Ascending aorta (tissue), 2 donors: Measurements from ENCODE around the gene PHKG1. TPM values are rescaled to one million over a fixed set of nuclear protein-coding genes. Genes with fewer than 3 reads are reported as not detected.
"Not testable (repeated sequence)": the region's sequence is repeated elsewhere in the genome, so short reads cannot be mapped to it uniquely, and the experiment has no call there.

Experiments
- DNase-seq, 2 donors: peaks; one replicate each; pipeline ENCODE4 v3.0.0-alpha.2; 2019; ENCODE audit warnings: low spot score in 2 of 2
- H3K27ac ChIP-seq, 2 donors: fragments of 200-600 bp; sonication (generic); one replicate each; pipeline ENCODE4 v1.5.1; 2016 to 2017; ENCODE audit warnings: mild to moderate bottlenecking in 1 of 2
- H3K27me3 ChIP-seq: fragments of 200-600 bp; sonication (generic); one replicate; pipeline ENCODE4 v1.5.1; 2017
- H3K36me3 ChIP-seq, 2 donors: fragments of 200-600 bp; sonication (generic); one replicate each; pipeline ENCODE4 v1.5.1; 2016
- H3K4me1 ChIP-seq, 2 donors: fragments of 200-600 bp; sonication (generic); one replicate each; pipeline ENCODE4 v1.5.1; 2016 to 2017; ENCODE audit warnings: mild to moderate bottlenecking in 1 of 2
- H3K4me3 ChIP-seq, 2 donors: fragments of 200-600 bp; sonication (generic); one replicate each; pipeline ENCODE4 v1.5.1; 2016 to 2017; ENCODE audit warnings: mild to moderate bottlenecking in 1 of 2
- H3K9me3 ChIP-seq, 2 donors: fragments of 200-600 bp; sonication (generic); one replicate each; pipeline ENCODE4 v1.5.1; 2016
- CTCF ChIP-seq, 3 experiments: fragments of 200-600 bp in 2 of 3; fragments of 450-650 bp in 1 of 3; sonication (generic) in 2 of 3; IDR thresholded peaks; one replicate each; pipeline ENCODE4 v1.5.1; 2016 to 2019; ENCODE audit warnings: antibody characterized with exemption in 3 of 3, mild to moderate bottlenecking in 1 of 3, moderate library complexity in 1 of 3
- intact Hi-C: fragments of 100-400 bp; cut with DNase I; formaldehyde crosslinking; loops from one replicate; pipeline ENCODE4 v1.15.1; 2023
- total RNA-seq: library from RNA; depleted of rRNA; stranded (reverse); fragments of >200 nt; gene quantifications from one replicate; pipeline ENCODE4 v1.1.0, GENCODE V29; 2016

The PHKG1 gene
- total RNA-seq, 1 donor from 2014 or later = 1.1 TPM

GRCh38 chr7:56040730-56041129 lies 52.0 kb downstream of the PHKG1 start:
- Histone ChIP-seq H3K27ac (no peak overlapping the region), H3K27me3 (no peaks in the 10 kb centered on the region), H3K4me3 (no peak overlapping the region), H3K36me3 (no peaks in the 10 kb centered on the region), H3K9me3 (no peaks in the 10 kb centered on the region), H3K4me1 (no peaks in the 10 kb centered on the region)
- no peak for DNase-seq
- TF ChIP-seq CTCF (IDR thresholded peaks at IDR 0.05) = no peak
- intact Hi-C loops = no loop called here

- peak in 1 of 2 donors; percentile 74 for DNase-seq
- intact Hi-C loops = no loop called here
- Histone ChIP-seq H3K27me3 (no peaks in the 10 kb centered on the region), H3K4me3 (peak overlapping the region; percentile 62 to 77), H3K36me3 (no peaks in the 10 kb centered on the region), H3K27ac (no peak overlapping the region), H3K4me1 (no peaks in the 10 kb centered on the region), H3K9me3 (no peaks in the 10 kb centered on the region)
- peak in 2 of 3 experiments; percentile 16 to 38 for TF ChIP-seq CTCF (IDR thresholded peaks at IDR 0.05)
These were observed 58.9 kb downstream of the PHKG1 start for GRCh38 chr7:56033671-56034432.

GRCh38 chr7:56032578-56032977 lies 60.2 kb downstream of the PHKG1 start:
- DNase-seq, intact Hi-C loops, H3K4me3 ChIP-seq: not testable (repeated sequence)

GRCh38 chr7:56031556-56031955 lies 61.2 kb downstream of the PHKG1 start:
- H3K36me3 ChIP-seq, H3K27ac ChIP-seq, DNase-seq, H3K4me3 ChIP-seq, intact Hi-C loops, H3K4me1 ChIP-seq, H3K27me3 ChIP-seq, H3K9me3 ChIP-seq: not testable (repeated sequence)

More at GRCh38 chr7:56032578-56032977, 60.2 kb downstream of the PHKG1 start:
- not testable (repeated sequence) for H3K4me1 ChIP-seq, H3K9me3 ChIP-seq, H3K27me3 ChIP-seq, H3K27ac ChIP-seq, H3K36me3 ChIP-seq

- Histone ChIP-seq H3K27ac (no peak overlapping the region), H3K4me3 (no peak overlapping the region), H3K36me3 (no peaks in the 10 kb centered on the region), H3K27me3 (no peaks in the 10 kb centered on the region), H3K4me1 (no peaks in the 10 kb centered on the region), H3K9me3 (no peaks in the 10 kb centered on the region)
- TF ChIP-seq CTCF (IDR thresholded peaks at IDR 0.05) = no peak
- DNase-seq = no peak
- intact Hi-C loops = no loop called here
These were observed 62.4 kb downstream of the PHKG1 start for GRCh38 chr7:56030340-56030739.

Other genes with a start within 250 kb of the PHKG1 start
- gene SEPTIN14, start 230.2 kb downstream of the PHKG1 start, total RNA-seq = not detected
- gene ZNF713, start 205.5 kb downstream of the PHKG1 start, total RNA-seq = 4.5 TPM
- 0.43 TPM for gene MRPS17, start 141.1 kb downstream of the PHKG1 start, total RNA-seq
- gene NIPSNAP2, start 128.4 kb downstream of the PHKG1 start, total RNA-seq = 33.3 TPM
- gene PSPH, start 41.5 kb downstream of the PHKG1 start, total RNA-seq = not detected
- 86.2 TPM for gene CCT6A, start 41.2 kb downstream of the PHKG1 start, total RNA-seq
- 74.6 TPM for gene SUMF2, start 28.7 kb downstream of the PHKG1 start, total RNA-seq
- gene CHCHD2, start 13.5 kb upstream of the PHKG1 start, total RNA-seq = 323 TPM
- not detected for gene NUPR2, start 23.5 kb upstream of the PHKG1 start, total RNA-seq